Stimulated activated CD4-positive, alpha-beta T cell treated with anti-CD3 and anti-CD28 coated beads, Interleukin-1b, Interleukin-23, amount 100 ng/mL, for 1 hour (primary cell): ENCODE measurements around the gene ZNF653.
"Not testable (repeated sequence)": the region's sequence is repeated elsewhere in the genome, so short reads cannot be mapped to it uniquely, and the experiment has no call there.

Experiments used
- DNase-seq, 2 donors: peaks; one replicate each; pipeline ENCODE4 v3.0.0-alpha.2; 2020; ENCODE audit warnings: low read depth in 2 of 2

The ZNF653 gene

GRCh38 chr19:11456659-11457058 is 49.0 kb downstream of the ZNF653 start:
- DNase-seq, result no peak

DNA sequence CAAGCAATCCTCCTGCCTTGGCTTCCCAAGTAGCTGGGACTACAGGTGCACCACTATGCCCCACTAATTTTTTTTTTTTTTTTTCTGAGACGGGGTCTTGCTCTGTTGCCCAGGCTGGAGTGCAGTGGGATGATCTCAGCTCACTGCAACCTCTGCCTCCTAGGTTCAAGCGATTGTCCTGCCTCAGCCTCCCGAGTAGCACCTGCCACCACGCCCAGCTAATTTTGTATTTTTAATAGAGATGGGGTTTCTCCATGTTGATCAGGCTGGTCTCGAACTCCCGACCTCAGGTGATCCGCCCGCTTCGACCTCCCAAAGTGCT is 50.4 kb downstream of the ZNF653 start:
- DNase-seq, result not testable (repeated sequence)

DNA sequence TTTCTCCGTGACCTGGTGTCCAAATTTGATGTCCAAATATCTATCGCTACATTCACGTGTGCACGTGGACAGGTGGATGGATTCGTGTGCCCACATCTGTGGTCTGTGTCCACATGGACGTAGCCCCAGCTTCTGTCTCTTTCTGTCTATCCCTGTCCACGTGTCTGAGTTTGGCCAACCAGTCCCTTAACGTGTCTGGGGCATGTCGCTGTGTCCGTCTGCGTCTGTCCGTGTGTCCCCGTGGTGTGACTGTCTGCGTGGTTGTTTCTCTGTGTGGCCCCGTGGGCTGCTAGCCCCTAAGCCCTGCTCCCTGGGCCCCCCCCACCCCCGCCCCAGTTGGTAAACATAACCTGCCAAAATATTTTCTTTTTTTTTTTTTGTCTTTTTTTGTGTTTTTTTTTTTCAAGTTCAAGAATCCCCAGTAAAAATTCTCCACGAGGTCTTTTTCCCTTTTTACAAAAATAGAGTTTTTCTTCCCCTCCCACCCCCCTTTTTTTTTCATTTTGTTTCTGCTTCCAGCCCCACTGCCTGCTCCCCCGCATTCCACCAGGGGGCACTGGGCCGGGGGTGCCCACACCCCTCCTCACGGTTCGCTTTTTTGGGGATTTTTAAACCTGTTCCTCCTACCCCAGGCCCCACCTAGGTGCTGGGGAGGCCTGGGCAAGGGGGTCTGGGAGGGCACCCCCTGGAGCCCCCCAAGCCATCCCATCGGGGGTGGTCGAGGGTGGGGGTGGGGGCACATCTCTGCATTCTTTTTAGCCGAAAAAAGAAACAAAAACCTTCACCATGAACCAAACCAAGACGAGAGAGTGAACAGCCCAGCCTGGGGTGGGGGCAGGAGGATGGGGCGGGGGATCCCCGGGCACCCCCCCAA is 51.9 kb downstream of the ZNF653 start:
- DNase-seq, result no peak

- DNase-seq, result no peak
These were observed 52.9 kb downstream of the ZNF653 start for GRCh38 chr19:11452620-11453310.

- no peak for DNase-seq
These were observed 53.6 kb downstream of the ZNF653 start for GRCh38 chr19:11451871-11452619.

DNA sequence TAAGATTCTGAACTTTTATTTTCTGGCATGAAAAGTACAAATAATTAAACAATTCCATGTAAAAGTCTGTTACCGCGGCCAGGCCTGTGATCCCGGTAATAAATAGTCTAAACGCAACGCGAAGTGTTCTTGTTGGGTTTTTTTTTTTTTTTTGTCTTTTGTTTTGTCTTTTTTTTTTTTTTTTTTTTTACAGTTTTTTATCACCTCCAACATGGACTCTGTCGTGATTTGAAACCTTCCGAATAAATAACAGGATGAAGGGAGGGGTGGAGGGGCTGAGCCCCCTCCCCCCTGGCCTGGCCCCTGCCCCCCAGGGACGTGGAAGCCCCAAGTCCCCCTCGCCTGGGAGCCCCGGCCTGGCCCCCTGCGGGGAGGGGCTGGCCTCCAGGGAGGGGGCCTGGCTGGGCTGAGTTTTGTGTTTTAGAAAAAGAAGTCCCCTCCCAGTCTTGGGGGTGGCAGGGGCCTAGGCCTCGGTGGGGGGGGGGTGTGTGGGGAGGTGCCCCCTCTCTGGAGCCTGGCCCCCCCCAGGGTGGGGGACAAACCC is 54.2 kb downstream of the ZNF653 start:
- DNase-seq, result no peak

GRCh38 chr19:11450570-11451326 is 54.9 kb downstream of the ZNF653 start:
- no peak for DNase-seq

GRCh38 chr19:11448923-11449554 is 56.6 kb downstream of the ZNF653 start:
- DNase-seq, result no peak

DNA sequence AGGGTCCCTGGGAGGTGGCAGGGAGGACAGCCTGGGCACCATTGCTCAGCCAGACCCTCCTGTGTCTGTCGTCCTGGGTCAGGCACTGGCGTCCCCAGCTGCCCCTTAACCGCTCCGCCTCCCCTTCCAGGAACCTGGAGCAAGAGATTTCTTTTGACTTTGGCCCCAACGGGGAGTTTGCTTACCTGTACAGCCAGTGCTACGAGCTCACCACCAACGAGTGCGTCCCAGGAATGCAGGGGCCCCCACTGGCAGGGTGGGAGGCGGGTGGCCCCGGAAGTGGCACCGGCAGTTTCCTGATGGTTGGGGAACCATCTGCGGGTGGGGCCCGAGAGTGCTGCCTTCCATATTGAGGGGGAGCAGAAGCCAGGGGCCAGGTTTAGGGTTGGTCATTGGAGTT is 57.2 kb downstream of the ZNF653 start:
- no peak for DNase-seq

- DNase-seq, result no peak
These were observed 58.0 kb downstream of the ZNF653 start for GRCh38 chr19:11447347-11448262.

DNA sequence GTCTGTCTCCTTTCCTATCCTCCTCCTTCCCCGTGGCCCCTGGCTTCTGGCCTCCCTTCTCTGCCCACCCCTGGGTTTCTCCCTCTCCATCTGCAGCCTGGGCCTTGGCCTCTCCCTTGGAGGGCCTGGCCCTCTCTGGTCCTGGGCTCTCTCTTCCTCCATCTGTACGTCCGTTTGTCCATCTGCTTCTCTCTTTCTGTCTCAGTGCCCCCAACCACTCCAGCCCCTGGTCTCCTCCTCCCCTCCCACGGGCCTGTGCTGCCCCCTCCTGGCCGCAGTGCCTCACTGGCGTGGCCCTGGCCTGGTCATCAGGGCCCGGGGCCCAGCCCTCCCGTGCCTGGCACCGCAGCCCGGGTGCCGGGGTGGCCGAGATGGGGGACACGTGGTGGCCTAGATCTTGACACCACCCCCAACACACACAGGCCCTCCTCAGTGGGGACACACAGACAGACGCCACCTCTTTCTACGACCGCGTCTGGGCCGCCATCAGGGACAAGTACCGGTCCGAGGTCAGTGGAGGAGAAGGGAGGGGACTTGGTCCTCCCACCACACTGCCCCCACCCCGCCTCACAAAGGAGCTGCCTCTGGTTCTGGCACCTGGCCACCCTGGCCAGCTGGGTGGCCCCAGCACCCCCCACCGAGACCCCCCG is 58.9 kb downstream of the ZNF653 start:
- DNase-seq, result no peak

- DNase-seq, result no peak
These were observed 59.4 kb downstream of the ZNF653 start for GRCh38 chr19:11446271-11446651.

DNA sequence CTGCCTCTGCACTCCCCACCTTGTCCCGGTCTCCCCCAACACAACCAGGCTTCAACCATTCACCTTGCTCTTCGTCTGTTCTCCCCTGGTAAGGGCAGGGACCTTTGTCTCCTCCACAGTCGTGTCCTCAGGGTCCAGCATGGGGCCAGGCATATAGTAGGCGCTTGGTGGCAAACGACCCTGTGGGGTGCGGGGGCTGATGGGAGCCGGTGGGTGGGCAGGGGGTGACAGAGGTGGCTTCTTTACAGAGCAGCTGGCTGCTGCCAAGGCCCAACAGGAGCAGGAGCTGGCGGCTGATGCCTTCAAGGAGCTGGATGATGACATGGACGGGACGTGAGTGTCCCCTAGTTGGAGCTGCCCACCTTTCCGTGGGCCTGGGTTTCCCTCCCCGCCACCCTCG is 60.5 kb downstream of the ZNF653 start:
- DNase-seq, result no peak

- no peak for DNase-seq
These were observed 61.6 kb downstream of the ZNF653 start for GRCh38 chr19:11444059-11444458.

DNA sequence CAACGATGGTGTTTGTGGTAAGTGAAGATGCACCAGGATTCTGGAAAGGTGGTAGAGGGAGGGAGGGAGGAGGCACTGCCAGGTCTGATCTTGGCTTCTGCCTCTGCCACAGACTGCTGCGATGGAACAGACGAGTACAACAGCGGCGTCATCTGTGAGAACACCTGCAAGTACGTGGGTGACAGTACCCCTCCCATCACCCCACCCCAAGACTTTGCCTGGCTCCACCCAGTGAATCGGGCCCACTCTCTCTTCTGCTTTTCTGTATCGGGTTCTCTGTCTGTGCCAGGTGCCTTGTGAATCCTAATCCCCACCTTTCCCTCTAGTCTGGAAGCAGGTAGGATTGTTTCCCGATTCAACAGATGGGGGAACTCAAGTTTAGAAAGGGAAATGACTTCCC is 67.7 kb downstream of the ZNF653 start:
- no peak for DNase-seq

DNA sequence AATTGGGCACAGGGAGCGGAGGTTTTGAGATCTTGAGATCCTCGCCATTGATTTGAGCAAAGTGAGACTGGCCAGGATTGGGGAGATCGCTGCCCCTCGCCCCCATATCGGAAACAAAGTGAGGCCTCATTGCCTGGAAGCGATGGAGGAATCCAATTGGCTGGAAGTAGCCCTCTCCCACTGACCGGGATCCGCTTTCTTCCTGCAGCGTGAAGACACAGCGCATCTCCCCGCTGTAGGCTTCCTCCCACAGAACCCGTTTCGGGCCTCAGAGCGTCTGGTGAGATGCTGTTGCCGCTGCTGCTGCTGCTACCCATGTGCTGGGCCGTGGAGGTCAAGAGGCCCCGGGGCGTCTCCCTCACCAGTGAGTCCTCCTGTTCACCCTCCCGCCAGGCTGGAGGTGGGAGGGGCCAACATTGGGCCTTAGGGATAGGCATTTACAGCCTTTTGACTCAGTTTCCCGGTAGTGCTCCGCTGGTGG is 69.8 kb downstream of the ZNF653 start:
- DNase-seq, result no peak

DNA sequence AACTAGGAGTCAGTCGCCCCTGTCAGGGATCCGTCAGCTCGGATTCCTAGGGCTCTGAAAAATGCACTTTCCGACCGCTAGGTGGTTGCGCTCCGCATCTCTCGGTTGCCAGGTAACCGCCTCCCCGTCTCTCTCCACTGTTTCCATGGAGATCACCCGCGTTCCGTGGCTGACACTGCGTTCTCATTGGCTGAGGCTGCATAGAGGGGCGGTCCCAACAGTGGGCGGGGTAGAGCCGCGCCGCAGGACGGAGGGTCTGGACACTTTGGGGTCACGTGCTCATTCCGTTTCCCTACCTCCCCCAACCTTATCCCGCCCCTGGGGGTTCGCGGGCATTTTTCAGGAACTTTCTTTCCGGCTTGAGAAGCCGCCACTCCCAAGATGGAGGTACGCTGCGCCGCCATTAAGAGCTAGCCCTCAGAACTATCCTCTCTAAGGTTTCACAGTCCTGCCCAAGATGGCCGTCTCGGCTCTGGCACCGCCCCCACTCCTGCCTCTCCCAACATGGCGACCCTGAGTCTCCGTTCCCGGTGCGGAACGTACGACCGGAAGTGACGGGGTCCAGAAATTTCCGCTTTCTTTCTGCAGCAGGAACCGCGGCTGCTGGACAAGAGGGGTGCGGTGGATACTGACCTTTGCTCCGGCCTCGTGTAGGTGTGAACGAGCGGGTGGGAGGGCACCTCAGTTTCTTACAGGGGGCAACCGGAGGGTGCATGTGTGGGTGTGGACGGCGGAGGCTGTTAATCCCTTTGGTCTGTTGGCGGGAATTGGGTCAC is 70.4 kb downstream of the ZNF653 start, which contains the start of the genes ODAD3 and PRKCSH:
ODAD3 (minus strand) TSS at position 65 of the 776 bp plus-strand sequence. CDS start 105 bp downstream, outside the sequence.
PRKCSH (plus strand) TSS at position 579 of the 776 bp plus-strand sequence. CDS start 483 bp downstream, outside the sequence.
- peak; percentile 95 for DNase-seq

- DNase-seq, result no peak
These were observed 71.0 kb downstream of the ZNF653 start for GRCh38 chr19:11434703-11435056.
